Ishikawa (cell line): ENCODE measurements around the gene PRLH.

Source experiments
- CEBPB ChIP-seq: IDR thresholded peaks from 2 replicates; pipeline ENCODE4 v1.6.1; 2012
- EP300 ChIP-seq: IDR thresholded peaks from 2 replicates; pipeline ENCODE4 v1.6.1; 2012; ENCODE audit warnings: borderline replicate concordance
- FOXM1 ChIP-seq: IDR thresholded peaks from 2 replicates; pipeline ENCODE4 v1.6.1; 2012; ENCODE audit warnings: low read depth, borderline replicate concordance
- NFIC ChIP-seq: IDR thresholded peaks from 2 replicates; pipeline ENCODE4 v1.6.1; 2012
- REST ChIP-seq: IDR thresholded peaks from 2 replicates; pipeline ENCODE4 v1.6.1; 2012; ENCODE audit warnings: low read depth, mild to moderate bottlenecking
- YY1 ChIP-seq: IDR thresholded peaks from 2 replicates; pipeline ENCODE4 v1.6.1; 2012; ENCODE audit warnings: low read depth

DNA sequence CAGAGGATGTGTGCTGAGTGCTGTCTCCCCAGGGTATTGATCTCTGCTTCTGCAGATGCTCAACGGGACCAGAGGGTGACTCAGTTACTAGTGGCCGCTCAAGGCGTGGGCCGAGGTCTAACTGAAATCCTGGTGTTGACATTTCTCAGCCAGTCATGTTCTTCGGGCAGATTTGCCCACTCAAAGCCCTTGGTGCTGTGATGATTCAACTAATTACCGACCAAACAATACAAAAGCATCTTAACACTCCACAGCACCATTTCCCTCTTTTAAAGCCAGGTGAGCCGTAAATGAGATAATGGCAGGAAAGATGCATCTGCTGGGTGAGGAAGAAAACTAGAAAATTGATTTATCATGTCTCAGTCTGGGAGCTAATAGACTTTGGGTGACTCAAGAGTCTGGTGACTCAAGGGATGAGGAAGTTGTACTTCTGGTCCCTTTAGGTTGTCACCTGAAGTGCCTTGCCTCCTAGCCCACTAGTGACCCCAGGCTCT is 32.7 kb upstream of the PRLH start:
- TF ChIP-seq EP300, result no peak
- no peak for TF ChIP-seq REST
- TF ChIP-seq FOXM1, result no peak
- no peak for TF ChIP-seq CEBPB
- no peak for TF ChIP-seq NFIC
- TF ChIP-seq YY1, result no peak
